GM18519 (cell line): ENCODE data around the gene WDR88.
"Not testable (repeated sequence)": the region's sequence is repeated elsewhere in the genome, so short reads cannot be mapped to it uniquely, and the experiment has no call there.

ENCODE experiments used
- ATAC-seq: cut with Tn5 transposase; IDR thresholded peaks from one replicate; pipeline ENCODE4 v1.9.1; 2021; ENCODE audit warnings: mild to moderate bottlenecking, moderate library complexity; ENCODE audit not compliant: unreplicated experiment, low FRiP score

The WDR88 gene

DNA sequence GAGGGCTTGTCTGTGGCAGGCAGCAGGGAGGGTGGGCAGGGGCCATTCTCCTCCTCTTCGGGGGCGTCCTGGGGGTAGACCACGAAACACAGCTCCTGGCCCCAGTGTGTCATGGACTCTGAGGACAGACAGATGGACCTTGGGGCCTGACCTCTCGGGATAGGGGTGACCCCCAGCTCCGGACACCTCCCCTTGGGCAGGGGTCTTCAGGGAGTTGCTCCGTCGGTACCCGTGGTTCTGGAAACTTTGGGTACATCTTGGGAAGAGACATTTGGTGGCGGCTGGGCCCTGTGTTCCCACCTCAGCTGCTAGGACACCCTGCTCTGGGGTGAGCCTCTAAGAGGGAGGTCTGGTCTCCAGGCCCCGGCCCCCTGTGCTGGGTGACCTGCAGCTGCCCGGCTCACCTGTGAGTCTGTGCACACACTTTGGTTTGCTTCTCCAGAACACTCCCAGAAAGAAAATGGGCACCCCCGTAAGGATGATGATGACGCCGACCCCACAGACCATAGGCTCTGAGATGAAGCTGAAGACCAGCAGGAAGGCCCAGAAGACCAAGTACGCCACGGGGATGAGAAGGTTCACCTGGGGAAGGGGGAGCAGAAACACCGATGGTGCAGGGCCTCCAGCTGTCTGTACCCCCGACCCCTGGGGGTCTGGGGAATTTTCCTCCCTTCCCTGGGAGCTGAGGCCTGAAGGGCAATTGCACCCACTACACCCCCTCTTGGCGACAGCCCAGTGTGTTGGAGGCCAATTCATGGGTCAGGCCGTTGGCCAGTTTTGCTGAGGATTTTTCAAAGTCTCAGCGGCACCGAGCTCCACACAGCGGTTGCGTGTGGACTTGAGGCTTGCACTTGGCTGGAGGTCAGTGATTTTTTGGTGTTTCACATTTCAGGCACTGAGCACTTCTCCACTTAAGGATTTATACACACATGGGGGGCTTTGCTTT, 77.3 kb downstream of the WDR88 start:
- no peak for ATAC-seq

DNA sequence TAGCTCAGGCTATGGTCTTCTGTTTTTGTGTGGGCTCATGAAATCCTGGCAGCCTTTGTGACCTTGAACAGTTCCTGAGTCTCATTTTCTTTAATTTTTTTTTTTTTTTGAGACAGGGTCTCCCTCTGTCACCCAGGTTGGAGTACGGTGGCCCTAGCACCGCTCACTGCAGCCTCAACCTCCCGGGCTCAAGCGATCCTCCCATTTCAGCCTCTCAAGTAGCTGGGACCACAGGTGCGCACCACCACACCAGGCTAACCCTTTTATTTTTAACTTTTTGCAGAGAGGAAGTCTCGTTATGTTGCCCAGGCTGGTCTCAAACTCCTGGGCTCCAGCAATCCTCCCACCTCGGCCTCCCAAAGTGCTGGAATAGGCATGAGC, 77.9 kb downstream of the WDR88 start:
- ATAC-seq: not testable (repeated sequence)

DNA sequence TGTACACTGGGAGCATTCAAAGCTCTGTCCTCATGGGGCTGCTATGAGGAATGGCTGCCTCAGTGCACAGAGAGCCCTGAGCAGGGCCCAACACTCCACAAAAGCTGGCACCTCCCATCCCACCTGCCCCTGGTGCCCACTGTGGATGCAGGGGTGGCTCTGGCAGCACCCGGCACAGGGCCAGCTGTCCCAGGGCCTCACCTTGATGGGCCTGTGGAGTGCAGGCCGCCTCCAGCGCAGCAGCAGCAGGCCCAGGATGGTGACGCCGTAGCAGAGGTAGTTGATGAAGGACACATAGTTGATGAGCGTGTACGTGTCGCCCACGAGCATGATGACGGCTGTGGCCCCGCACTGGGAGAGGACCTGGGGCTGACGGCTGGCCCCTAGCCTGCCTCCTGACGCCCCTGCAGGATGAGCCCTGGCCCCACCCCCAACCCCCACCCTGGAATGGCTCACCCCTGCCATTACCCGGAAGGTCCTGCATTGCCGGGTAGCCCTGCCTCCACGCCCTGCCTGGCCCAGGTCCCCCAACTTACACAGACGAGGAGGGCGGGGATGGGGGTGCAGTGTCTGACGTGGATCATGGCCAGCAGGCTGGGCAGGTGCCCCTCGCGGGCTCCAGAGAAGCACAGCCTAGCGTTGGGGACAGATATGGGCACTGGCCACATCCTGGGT, 78.5 kb downstream of the WDR88 start:
- ATAC-seq: no peak

DNA sequence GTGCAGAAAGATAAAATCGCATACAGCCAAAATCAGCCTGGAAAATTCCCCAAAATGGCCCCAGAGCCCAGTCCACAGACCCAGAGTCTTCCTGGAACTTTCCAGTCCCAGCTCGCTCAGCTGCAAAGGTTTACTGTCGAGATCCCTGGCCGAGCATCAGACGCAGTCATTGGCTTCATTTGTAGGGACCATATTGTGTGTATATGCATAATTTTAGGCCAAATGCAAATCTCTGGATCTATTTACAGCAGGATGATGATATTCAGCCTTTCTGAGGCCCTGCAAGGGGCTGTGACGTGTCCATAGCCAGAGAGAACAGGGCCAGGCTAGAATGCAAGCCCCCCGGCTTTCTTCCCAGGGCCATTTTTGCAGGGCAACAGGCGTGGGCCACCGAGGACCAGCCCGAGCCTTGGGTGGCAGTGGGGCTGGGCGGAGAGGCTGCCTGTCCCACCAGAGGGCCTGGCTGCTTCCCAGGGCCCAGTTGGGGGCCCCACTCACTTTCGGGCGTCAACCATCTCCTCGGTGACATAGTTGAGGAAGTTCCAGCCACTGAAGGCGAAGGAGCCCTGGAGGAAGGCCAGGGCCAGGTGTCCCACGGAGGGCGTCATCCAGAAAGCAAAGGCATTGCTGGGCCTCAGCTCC, 80.0 kb downstream of the WDR88 start:
- no peak for ATAC-seq

- no peak for ATAC-seq
Observed at GRCh38 chr19:33212436-33213172, 80.7 kb downstream of the WDR88 start.

DNA sequence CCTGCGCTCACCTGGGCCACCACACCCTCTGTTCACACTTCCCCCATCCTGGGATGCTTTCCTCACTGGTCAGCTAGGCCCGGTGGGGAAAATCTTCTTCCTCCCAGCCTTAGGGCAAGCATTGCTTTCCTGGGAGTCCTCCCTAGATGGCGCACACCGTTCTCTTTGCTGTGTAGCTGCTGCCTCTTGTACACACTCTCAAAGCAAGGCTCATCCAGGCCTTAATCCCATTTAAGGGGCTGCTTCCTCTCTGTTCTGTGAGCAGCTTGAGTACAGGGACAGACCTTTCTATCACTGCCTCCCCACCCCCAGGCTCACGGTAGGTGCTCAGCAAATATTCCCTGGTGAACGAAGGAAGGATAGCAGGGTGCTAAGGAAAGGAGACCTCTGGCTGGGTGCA, 82.7 kb downstream of the WDR88 start:
- ATAC-seq: no peak

- ATAC-seq: no peak
Observed at GRCh38 chr19:33215438-33216197, 83.7 kb downstream of the WDR88 start.

DNA sequence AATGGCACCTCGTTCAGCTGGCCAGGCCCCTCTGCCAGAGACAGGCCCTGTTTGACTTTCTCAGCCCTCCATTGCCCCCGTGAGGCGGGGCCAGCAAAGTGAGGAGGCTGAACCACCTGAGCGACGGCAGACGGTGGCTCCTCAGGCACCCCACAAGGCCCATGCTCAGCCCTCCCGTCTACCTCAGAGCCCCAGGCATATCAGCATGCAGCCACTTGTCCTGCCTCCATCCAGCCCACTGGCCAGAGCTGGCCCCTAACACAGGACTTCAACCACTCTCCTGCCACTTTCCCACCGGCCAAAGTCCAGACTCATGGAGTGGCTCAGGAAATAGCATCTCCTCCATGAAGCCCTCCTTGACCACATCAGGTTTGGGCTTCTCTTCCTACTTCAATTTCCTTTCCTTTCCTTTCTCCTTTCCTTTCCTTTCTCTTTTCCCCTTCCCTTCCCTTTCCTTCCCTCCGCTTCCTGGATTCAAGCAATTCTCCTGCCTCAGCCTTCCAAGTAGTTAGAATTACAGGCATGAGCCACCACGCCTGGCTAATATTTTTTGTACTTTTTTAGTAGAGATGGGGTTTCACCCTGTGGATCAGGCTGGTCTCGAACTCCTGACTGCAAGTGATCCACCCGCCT, 84.4 kb downstream of the WDR88 start:
- no peak for ATAC-seq

DNA sequence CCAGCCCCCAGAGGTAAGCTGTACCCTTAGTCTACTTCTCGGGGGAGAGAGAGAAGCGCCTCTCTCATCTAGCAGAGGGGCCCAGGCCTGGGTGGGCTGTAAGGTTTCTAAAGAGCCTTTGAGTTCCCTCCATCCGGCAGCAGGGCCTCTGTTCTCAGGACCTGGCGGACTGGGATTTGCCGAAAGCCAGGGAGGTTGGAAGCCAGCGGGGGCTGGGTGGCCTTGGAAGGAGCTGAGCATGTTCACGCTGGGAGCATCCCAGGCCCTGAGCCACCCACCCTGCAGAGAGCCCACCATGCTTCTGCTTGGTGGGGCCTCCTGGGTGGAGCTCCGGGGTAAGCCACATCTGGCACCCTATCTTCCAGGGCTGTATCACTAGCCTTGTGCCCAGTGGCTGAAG, 86.0 kb downstream of the WDR88 start:
- no peak for ATAC-seq

GRCh38 chr19:33219261-33219815, 87.4 kb downstream of the WDR88 start:
- no peak for ATAC-seq

GRCh38 chr19:33220115-33220514, 88.2 kb downstream of the WDR88 start:
- no peak for ATAC-seq

DNA sequence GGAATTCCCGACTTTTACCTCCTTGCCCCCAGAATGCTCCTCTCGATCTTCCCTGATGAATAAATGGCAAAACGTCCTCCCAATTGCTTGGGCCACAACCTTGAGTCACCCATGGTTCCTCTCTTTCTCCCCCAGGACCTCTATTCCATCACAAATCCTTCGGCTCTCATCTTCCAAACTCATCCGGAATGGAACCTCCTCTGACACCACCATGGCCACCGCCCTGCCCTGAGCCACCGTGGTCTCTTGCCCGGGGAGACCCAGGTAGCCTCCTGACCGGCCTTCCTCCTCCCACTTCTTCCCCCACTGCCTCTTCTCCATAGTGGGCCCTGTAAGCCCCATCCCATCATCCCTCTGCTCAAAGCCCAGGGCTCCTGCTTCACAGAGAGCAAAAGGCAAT, 88.8 kb downstream of the WDR88 start:
- ATAC-seq: no peak

DNA sequence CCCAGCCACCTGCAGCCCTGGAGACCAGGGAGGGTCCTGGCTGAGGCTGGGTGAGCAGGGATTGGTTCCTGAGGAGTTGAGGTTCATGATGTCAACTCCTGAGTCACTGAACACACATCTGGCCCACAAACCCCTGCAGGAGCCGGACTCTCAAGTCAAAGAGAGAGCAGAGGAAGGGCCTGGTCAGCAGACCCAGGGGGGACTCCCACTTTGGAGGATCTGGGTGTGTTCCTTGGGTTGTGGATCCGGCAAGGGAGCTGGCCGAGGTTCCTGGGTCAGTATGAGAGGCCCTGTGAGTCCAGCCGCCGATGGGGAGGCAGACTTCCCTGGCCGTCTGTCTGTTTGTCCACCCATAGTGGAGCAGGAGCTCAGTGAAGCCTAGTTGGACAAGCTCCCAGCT, 89.7 kb downstream of the WDR88 start:
- ATAC-seq: no peak

- not testable (repeated sequence) for ATAC-seq
Observed at GRCh38 chr19:33222255-33222654, 90.3 kb downstream of the WDR88 start.

DNA sequence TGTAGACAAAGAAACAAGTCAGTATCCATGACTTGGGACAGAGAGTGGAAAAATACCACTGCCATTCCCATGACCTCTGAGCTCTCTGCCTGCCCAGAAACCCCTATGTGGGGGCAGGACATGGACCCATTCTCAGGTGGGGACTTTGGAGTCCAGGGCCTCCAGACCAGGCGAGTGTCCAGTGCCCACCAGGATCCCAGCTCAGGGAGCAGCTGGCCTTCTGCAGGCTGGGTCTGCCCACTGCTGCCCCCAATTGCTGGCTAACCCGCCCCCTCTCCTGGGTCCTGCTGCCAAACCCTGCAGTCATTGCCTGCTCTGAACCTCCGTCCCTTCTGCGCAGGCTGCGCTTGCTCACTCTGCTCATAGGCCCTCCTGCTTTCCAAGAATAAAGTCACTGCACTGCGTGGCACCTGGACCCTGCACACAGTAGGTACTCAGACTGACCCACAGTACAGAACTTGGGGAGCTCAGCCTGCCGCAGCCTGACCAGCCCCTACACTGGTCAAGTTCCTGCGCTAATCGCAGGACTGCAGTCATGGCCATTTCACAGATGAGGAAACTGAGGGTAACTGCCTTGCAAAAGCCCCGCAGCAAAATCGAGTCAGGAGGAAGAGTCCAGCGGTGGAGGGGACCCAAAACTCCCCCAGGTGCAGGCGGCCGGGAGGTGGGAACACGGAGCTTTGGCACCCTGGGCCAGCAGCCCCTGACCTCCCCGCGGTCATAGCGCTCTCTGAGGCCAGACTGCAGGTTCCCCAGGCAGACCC, 93.0 kb downstream of the WDR88 start:
- ATAC-seq: no peak
